Mucosa of rectum (tissue), 2 donors: ENCODE data around the gene C5AR1.
A peak's percentile ranks its signal among the peaks of the same experiment; 100 is the strongest.
"Not testable (repeated sequence)": the region's sequence is repeated elsewhere in the genome, so short reads cannot be mapped to it uniquely, and the experiment has no call there.

Experiments used
- H3K27ac ChIP-seq, 2 donors: one replicate each; pipeline ENCODE4 v1.7.0; 2013; ENCODE audit warnings: inconsistent platforms in 2 of 2, low read depth in 2 of 2, low read length in 2 of 2
- H3K27me3 ChIP-seq, 2 donors: one replicate each; pipeline ENCODE4 v1.7.0; 2013; ENCODE audit warnings: low read length in 2 of 2; ENCODE audit not compliant: control insufficient read depth in 2 of 2, insufficient read depth in 2 of 2
- H3K36me3 ChIP-seq, 2 donors: one replicate each; pipeline ENCODE4 v1.7.0; 2013; ENCODE audit warnings: low read length in 2 of 2; ENCODE audit not compliant: control insufficient read depth in 2 of 2, insufficient read depth in 2 of 2
- H3K4me1 ChIP-seq, 2 donors: one replicate each; pipeline ENCODE4 v1.7.0; 2013; ENCODE audit warnings: low read length in 2 of 2, mild to moderate bottlenecking in 1 of 2; ENCODE audit not compliant: control insufficient read depth in 2 of 2, insufficient read depth in 2 of 2
- H3K4me3 ChIP-seq, 2 donors: one replicate each; pipeline ENCODE4 v1.7.0; 2013; ENCODE audit warnings: low read length in 2 of 2
- H3K9ac ChIP-seq, 2 donors: one replicate each; pipeline ENCODE4 v1.7.0; 2013; ENCODE audit warnings: low read length in 2 of 2, low read depth in 1 of 2, mild to moderate bottlenecking in 1 of 2
- H3K9me3 ChIP-seq, 2 donors: one replicate each; pipeline ENCODE4 v1.7.0; 2013; ENCODE audit warnings: low read length in 2 of 2; ENCODE audit not compliant: control insufficient read depth in 2 of 2
- donor health status: healthy.
- donor health status: Normal muscosa, but diverticular disease.

The C5AR1 gene

GRCh38 chr19:47330466-47330869 lies 20.8 kb downstream of the C5AR1 start:
- H3K27ac ChIP-seq, result peak overlapping the region; percentile 51 to 65
- H3K27me3 ChIP-seq, result peaks cover 0 to 5% of the 10 kb centered on the region in 2 donors

DNA sequence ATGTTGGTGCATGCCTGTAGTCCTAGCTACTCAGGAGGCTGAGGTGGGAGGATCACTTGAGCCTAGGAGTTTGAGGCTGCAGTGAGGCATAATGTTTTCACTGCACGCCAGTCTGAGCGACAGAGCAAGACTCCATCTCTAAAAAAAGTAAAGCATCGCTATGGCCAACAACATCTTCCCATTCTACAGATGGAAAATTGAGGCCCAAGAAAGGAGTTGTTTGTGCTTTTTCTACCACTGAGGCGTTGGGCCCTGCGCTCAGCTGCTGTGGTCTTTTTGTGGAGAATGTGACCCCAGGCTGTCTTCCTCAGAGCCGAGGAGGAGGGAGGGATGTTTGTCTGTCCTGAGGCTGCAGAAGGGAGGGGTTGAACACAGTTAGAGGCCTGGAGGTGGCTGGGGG lies 21.8 kb downstream of the C5AR1 start:
- peak overlapping the region; percentile 37 to 48 for H3K27ac ChIP-seq
- peaks cover 0 to 5% of the 10 kb centered on the region in 2 donors for H3K27me3 ChIP-seq
- no peaks in the 10 kb centered on the region for H3K4me1 ChIP-seq
- no peak overlapping the region for H3K9ac ChIP-seq
- no peaks in the 10 kb centered on the region for H3K36me3 ChIP-seq
- no peak overlapping the region for H3K4me3 ChIP-seq
- H3K9me3 ChIP-seq, result no peaks in the 10 kb centered on the region

More at GRCh38 chr19:47330466-47330869, 20.8 kb downstream of the C5AR1 start:
- Histone ChIP-seq H3K4me1 (no peaks in the 10 kb centered on the region), H3K9me3 (no peaks in the 10 kb centered on the region), H3K36me3 (no peaks in the 10 kb centered on the region), H3K4me3 (no peak overlapping the region), H3K9ac (peak overlapping the region in 1 of 2 donors; percentile 17)

- H3K27me3 ChIP-seq, result peaks cover 0 to 5% of the 10 kb centered on the region in 2 donors
Observed at GRCh38 chr19:47331931-47332547, 22.4 kb downstream of the C5AR1 start, which contains the start of gene C5AR2. C5AR2 (plus strand) TSS chr19:47332175; CDS start chr19:47340800, 8,625 bp downstream.

GRCh38 chr19:47336765-47337718 lies 27.4 kb downstream of the C5AR1 start:
- H3K27me3 ChIP-seq, H3K9ac ChIP-seq, H3K4me3 ChIP-seq, H3K36me3 ChIP-seq, H3K9me3 ChIP-seq, H3K4me1 ChIP-seq: not testable (repeated sequence)
- H3K27ac ChIP-seq, result peak overlapping the region in 1 of 2 donors; percentile 32

More at GRCh38 chr19:47331931-47332547, 22.4 kb downstream of the C5AR1 start, which contains the start of gene C5AR2:
- Histone ChIP-seq H3K27ac (peak within 1 kb of the TSS; percentile 39 to 48), H3K4me1 (no peaks in the 10 kb centered on the region), H3K9me3 (no peaks in the 10 kb centered on the region), H3K4me3 (no peak within 1 kb of the TSS), H3K9ac (no peak within 1 kb of the TSS), H3K36me3 (no peaks in the 10 kb centered on the region)

- Histone ChIP-seq H3K9ac (no peak overlapping the region), H3K36me3 (no peaks in the 10 kb centered on the region), H3K4me3 (no peak overlapping the region), H3K9me3 (no peaks in the 10 kb centered on the region), H3K27me3 (no peaks in the 10 kb centered on the region), H3K4me1 (no peaks in the 10 kb centered on the region), H3K27ac (no peak overlapping the region)
Observed at GRCh38 chr19:47339196-47339880, 29.7 kb downstream of the C5AR1 start.

- Histone ChIP-seq H3K27me3 (no peaks in the 10 kb centered on the region), H3K4me3 (no peak overlapping the region), H3K27ac (no peak overlapping the region), H3K4me1 (no peaks in the 10 kb centered on the region), H3K36me3 (no peaks in the 10 kb centered on the region), H3K9me3 (no peaks in the 10 kb centered on the region), H3K9ac (no peak overlapping the region)
Observed at GRCh38 chr19:47340477-47341208, 31.0 kb downstream of the C5AR1 start.

DNA sequence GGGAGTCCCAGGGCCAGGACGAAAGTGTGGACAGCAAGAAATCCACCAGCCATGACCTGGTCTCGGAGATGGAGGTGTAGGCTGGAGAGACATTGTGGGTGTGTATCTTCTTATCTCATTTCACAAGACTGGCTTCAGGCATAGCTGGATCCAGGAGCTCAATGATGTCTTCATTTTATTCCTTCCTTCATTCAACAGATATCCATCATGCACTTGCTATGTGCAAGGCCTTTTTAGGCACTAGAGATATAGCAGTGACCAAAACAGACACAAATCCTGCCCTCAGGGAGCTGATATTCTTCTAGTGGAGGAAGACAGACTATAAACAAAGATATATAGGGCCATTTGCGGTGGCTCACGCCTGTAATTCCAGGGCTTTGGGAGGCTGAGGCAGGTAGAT lies 32.1 kb downstream of the C5AR1 start:
- H3K4me3 ChIP-seq, result no peak overlapping the region
- H3K9me3 ChIP-seq, result no peaks in the 10 kb centered on the region
- H3K27me3 ChIP-seq, result no peaks in the 10 kb centered on the region
- H3K9ac ChIP-seq, result no peak overlapping the region
- H3K27ac ChIP-seq, result no peak overlapping the region
- H3K4me1 ChIP-seq, result no peaks in the 10 kb centered on the region
- H3K36me3 ChIP-seq, result no peaks in the 10 kb centered on the region

GRCh38 chr19:47343194-47343802 lies 33.6 kb downstream of the C5AR1 start:
- no peak overlapping the region for H3K9ac ChIP-seq
- H3K9me3 ChIP-seq, result no peaks in the 10 kb centered on the region
- H3K4me3 ChIP-seq, result no peak overlapping the region
- H3K27me3 ChIP-seq, result no peaks in the 10 kb centered on the region
- H3K4me1 ChIP-seq, result no peaks in the 10 kb centered on the region
- H3K27ac ChIP-seq, result no peak overlapping the region
- no peaks in the 10 kb centered on the region for H3K36me3 ChIP-seq

- Histone ChIP-seq H3K27me3 (no peaks in the 10 kb centered on the region), H3K9ac (no peak overlapping the region), H3K9me3 (no peaks in the 10 kb centered on the region), H3K36me3 (no peaks in the 10 kb centered on the region), H3K4me3 (no peak overlapping the region), H3K27ac (no peak overlapping the region), H3K4me1 (peaks cover 0 to 5% of the 10 kb centered on the region in 2 donors)
Observed at GRCh38 chr19:47344425-47344824, 34.8 kb downstream of the C5AR1 start.
